ENCODE results near the gene UBR2. TPM values are rescaled to one million over a fixed set of nuclear protein-coding genes. Genes with fewer than 3 reads are reported as not detected.

UBR2 gene
- 30.0 and 31.4 TPM in 2 replicates for total RNA-seq

DNA sequence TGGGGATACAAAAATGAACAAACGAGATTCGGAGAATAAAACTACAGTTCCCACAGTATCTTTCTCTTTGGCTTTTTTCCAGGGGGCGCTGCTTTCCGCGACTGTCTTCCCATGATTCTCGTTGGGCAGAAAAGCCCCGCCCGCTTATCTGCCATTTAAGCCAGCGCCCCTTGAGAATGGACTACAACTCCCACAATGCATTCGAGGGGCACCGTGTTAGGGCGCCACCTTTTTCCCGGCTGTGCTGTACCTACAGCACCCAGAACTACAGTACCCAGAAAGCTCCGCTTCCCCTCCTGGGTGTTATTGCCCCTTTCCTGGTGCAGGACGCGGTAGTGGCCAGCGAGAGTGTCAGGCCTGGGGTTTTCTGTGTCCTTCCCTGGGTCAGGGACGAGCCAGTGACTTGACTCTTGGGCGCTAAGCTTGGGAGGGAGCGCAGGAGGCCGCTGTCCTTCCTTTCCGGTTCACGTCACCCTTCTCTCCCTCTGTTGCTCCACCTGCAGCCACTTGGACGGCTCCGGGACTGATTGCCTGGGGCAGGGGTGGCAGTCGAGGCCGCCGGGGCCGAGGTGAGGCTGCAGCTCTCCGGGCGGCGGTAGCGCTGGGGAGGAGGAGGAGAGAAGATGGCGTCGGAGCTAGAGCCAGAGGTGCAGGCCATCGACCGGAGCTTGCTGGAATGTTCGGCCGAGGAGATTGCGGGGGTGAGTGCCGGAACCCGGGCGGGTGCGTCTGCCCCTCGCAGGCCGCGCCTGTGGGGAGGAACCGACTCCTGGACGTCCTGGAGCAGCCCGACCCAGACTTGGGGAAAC, at the start of gene UBR2:
Gene UBR2, plus strand, starts transcription at position 333 of the 809 bp plus-strand sequence. Its CDS starts 291 bp downstream, at position 624.

GRCh38 chr6:42722497-42722896, 158.7 kb downstream of the UBR2 start, which contains the start of gene PRPH2:
Gene PRPH2, minus strand, starts transcription at chr6:42722597. Its CDS starts 263 bp downstream, at chr6:42722334.

Other genes starting within 250 kb of the UBR2 start
- gene TRERF1, start 112.1 kb upstream of the UBR2 start, total RNA-seq, result 1.8 and 4.2 TPM in 2 replicates
- gene PRPH2, start 158.6 kb downstream of the UBR2 start, total RNA-seq, result 4.2 and 4.9 TPM in 2 replicates
- gene TBCC, start 182.1 kb downstream of the UBR2 start, total RNA-seq, result 22.9 and 29.1 TPM in 2 replicates
- 3.9 and 5.1 TPM in 2 replicates for gene BICRAL, start 218.0 kb downstream of the UBR2 start, total RNA-seq

Measured in smooth muscle cell of the umbilical artery (primary cell).